Measurements from ENCODE around the gene ACTRT3. TPM values are rescaled to one million over a fixed set of nuclear protein-coding genes. Genes with fewer than 3 reads are reported as not detected.

The ACTRT3 gene
- total RNA-seq: 1 to 10 TPM; 3.7 to 3.8 TPM

GRCh38 chr3:169769287-169770181, at the start of gene ACTRT3:
ACTRT3 (minus strand) TSS chr3:169769561; CDS start chr3:169769520, 41 bp downstream.

GRCh38 chr3:169812332-169813235, 43.2 kb upstream of the ACTRT3 start, which contains the start of the genes LRRC34 and LRRIQ4:
LRRC34 (minus strand) TSS chr3:169812904; CDS start chr3:169812548, 356 bp downstream.
LRRIQ4 (plus strand) TSS chr3:169812870; CDS start chr3:169821922, 9,052 bp downstream.

DNA sequence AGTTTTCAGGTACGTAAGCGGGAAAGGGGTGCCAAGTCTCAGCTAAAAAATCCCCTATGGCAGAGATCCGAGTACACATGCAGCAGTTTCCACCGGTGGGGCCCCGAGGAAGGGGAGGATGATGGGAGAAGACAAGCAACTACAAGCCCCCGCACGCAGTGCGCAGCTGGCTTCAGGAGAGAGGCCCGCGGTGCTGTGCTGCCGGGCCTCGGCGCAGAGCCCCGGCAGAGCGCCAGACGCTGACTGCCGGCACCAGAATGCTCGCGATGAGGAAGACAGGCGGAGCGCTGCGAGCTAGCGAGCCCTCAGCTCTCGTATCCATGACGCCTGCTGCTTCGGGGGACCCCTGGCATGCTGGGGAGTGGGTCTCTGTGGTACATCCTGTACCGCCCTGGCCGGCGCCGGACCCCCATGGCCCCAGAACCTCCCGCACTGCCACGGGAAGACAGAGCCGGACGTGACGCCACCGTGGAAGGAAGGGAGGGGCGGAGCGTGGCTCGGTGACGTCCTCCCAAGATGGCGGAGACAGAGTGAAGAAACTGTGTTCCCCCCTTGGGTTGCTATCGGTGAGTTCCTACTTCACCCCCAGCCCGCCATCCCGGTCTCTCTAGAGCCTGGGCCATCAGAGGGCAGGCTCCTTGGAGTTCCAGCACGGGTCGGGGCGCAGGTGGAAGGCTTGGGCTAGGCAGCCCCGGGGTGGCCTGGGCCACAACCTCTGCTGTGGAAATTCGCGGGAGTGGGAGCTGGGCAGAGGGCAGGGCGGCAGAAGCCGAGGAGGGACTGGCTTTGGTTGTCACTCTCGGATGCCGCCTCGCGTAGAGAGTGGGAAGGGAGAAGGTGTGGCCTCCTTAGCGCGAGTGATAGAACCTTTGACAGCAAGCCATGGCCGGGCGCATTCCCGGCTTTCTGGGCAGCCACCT, 3.8 kb upstream of the ACTRT3 start, which contains the start of gene MYNN:
Gene MYNN, plus strand, starts transcription at position 500 of the 920 bp plus-strand sequence. CDS start 900 bp downstream, outside the sequence.

DNA sequence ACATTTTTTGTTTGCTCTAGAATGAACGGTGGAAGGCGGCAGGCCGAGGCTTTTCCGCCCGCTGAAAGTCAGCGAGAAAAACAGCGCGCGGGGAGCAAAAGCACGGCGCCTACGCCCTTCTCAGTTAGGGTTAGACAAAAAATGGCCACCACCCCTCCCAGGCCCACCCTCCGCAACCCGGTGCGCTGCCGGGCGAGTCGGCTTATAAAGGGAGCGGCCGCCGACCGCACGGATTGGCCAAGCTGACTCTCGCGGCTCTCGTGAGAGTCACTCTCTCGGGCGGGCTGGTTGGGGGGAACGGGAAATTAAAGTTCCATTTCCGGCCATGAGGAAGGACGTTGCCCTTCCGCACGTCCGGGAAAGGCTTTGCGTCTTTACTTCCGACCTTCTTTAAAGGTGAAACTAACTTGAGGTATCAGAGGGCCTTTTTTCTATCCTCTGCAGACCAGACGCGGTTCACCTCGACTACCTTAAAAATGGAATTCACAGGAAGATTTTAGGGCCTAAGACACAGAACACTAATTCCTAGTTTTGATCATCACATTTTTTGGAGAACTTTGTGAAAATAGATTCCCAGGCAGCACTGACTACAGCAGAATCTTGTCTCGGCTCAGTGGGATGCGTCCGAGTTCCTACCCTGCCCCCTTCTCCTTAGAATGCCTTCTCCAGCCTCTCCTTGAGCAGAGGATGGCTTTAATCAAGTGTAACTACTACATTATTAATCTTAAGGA, 4.3 kb downstream of the ACTRT3 start, which contains the start of gene TERC:
Gene TERC, minus strand, starts transcription at position 179 of the 731 bp plus-strand sequence.

Small RNA genes within 50 kb of the gene (small RNA-seq; reads per million reads assigned to genes)
- 0.04 to 0.12 reads per million in 2 donors for gene RNU6-637P

Other genes starting within 250 kb of the ACTRT3 start
- under 1 TPM in 1 of 2 donors, not detected in 1; under 0.01 TPM for gene MECOM, start 105.8 kb downstream of the ACTRT3 start, total RNA-seq
- 100 to 1,000 TPM; 722 to 737 TPM for gene TERC, start 4.5 kb downstream of the ACTRT3 start, total RNA-seq
- 10 to 100 TPM; 13.8 to 16.0 TPM for gene MYNN, start 3.8 kb upstream of the ACTRT3 start, total RNA-seq
- gene LRRIQ4, start 43.3 kb upstream of the ACTRT3 start, total RNA-seq: under 1 TPM; under 0.01 TPM
- 1 to 10 TPM; 5.2 to 8.7 TPM for gene LRRC34, start 43.3 kb upstream of the ACTRT3 start, total RNA-seq
- not detected for gene LRRC31, start 100.4 kb upstream of the ACTRT3 start, total RNA-seq
- not detected for gene SAMD7, start 142.0 kb upstream of the ACTRT3 start, total RNA-seq
- 10 to 100 TPM; 21.0 to 23.4 TPM for gene SEC62, start 197.2 kb upstream of the ACTRT3 start, total RNA-seq

Measured in melanocyte of skin (primary cell).